Trophoblast cell (in vitro differentiated cells and primary cell): ENCODE results near the gene ZNF470.

Experiments
- DNase-seq, 2 donors: peaks; one replicate each; pipeline ENCODE4 v3.0.0-alpha.2; 2016
- H2AFZ ChIP-seq: 2 replicates; pipeline ENCODE4 v1.6.1; 2013; ENCODE audit warnings: low read length, moderate library complexity, mild to moderate bottlenecking; ENCODE audit not compliant: insufficient read depth, poor library complexity
- H2AK5ac ChIP-seq: 2 replicates; pipeline ENCODE4 v1.6.1; 2013; ENCODE audit warnings: mild to moderate bottlenecking, low read length
- H2BK120ac ChIP-seq: 2 replicates; pipeline ENCODE4 v1.6.1; 2013; ENCODE audit warnings: low read length, mild to moderate bottlenecking, moderate library complexity; ENCODE audit not compliant: insufficient read depth, poor library complexity
- H2BK12ac ChIP-seq: 2 replicates; pipeline ENCODE4 v1.6.1; 2013; ENCODE audit warnings: mild to moderate bottlenecking, low read length, moderate library complexity
- H2BK5ac ChIP-seq: 2 replicates; pipeline ENCODE4 v1.6.1; 2013; ENCODE audit warnings: low read length, low read depth, moderate library complexity, mild to moderate bottlenecking; ENCODE audit not compliant: poor library complexity
- H3K14ac ChIP-seq: 2 replicates; pipeline ENCODE4 v1.6.1; 2013; ENCODE audit warnings: mild to moderate bottlenecking, low read length
- H3K18ac ChIP-seq: 2 replicates; pipeline ENCODE4 v1.6.1; 2013; ENCODE audit warnings: mild to moderate bottlenecking, low read length
- H3K23ac ChIP-seq: 2 replicates; pipeline ENCODE4 v1.6.1; 2013; ENCODE audit warnings: low read length
- H3K27ac ChIP-seq: 2 replicates; pipeline ENCODE4 v1.5.1; 2013; ENCODE audit warnings: low read depth, mild to moderate bottlenecking, inconsistent platforms, low read length, moderate library complexity
- H3K27me3 ChIP-seq: 2 replicates; pipeline ENCODE4 v1.6.1; 2013; ENCODE audit warnings: inconsistent platforms, mild to moderate bottlenecking, low read length, moderate library complexity; ENCODE audit not compliant: insufficient read depth
- H3K36me3 ChIP-seq, 2 experiments: 1 replicate in 1 of 2; 2 replicates in 1 of 2; pipeline ENCODE4 v1.6.1; 2013; ENCODE audit warnings: low read length in 2 of 2, mild to moderate bottlenecking in 2 of 2, moderate library complexity in 1 of 2; ENCODE audit not compliant: insufficient read depth in 2 of 2, control insufficient read depth in 1 of 2
- H3K4ac ChIP-seq: 2 replicates; pipeline ENCODE4 v1.6.1; 2013; ENCODE audit warnings: low read depth, mild to moderate bottlenecking, low read length, moderate library complexity
- H3K4me1 ChIP-seq, 2 experiments: 1 replicate in 1 of 2; 2 replicates in 1 of 2; pipeline ENCODE4 v1.6.1; 2013; ENCODE audit warnings: low read length in 2 of 2, mild to moderate bottlenecking in 2 of 2, moderate library complexity in 1 of 2; ENCODE audit not compliant: insufficient read depth in 2 of 2, control insufficient read depth in 1 of 2
- H3K4me2 ChIP-seq: 2 replicates; pipeline ENCODE4 v1.6.1; 2013; ENCODE audit warnings: inconsistent platforms, mild to moderate bottlenecking, low read length, moderate library complexity
- H3K4me3 ChIP-seq: 2 replicates; pipeline ENCODE4 v1.5.1; 2013; ENCODE audit warnings: mild to moderate bottlenecking, low read depth, low read length, inconsistent platforms
- H3K79me1 ChIP-seq: one replicate; pipeline ENCODE4 v1.6.1; 2013; ENCODE audit warnings: low read length
- H3K79me2 ChIP-seq: 2 replicates; pipeline ENCODE4 v1.6.1; 2013; ENCODE audit warnings: low read length, mild to moderate bottlenecking; ENCODE audit not compliant: control insufficient read depth, insufficient read depth, poor library complexity
- H3K9ac ChIP-seq: 2 replicates; pipeline ENCODE4 v1.6.1; 2013; ENCODE audit warnings: mild to moderate bottlenecking, low read length
- H3K9me3 ChIP-seq: 2 replicates; pipeline ENCODE4 v1.6.1; 2013; ENCODE audit warnings: low read depth, mild to moderate bottlenecking, control low read depth, inconsistent platforms, low read length; ENCODE audit not compliant: insufficient read depth
- H4K12ac ChIP-seq: 2 replicates; pipeline ENCODE4 v1.6.1; 2013; ENCODE audit warnings: low read depth, mild to moderate bottlenecking, low read length, moderate library complexity
- H4K8ac ChIP-seq: 2 replicates; pipeline ENCODE4 v1.6.1; 2013; ENCODE audit warnings: low read depth, mild to moderate bottlenecking, low read length, moderate library complexity
- H4K91ac ChIP-seq: one replicate; pipeline ENCODE4 v1.6.1; 2013; ENCODE audit warnings: low read depth, mild to moderate bottlenecking, low read length, moderate library complexity
- WGBS: extraction: QIAGEN DNeasy Blood & Tissue Kit; methylation state at CpG from one replicate; pipeline ENCODE4 v1.1.7; 2013; ENCODE audit warnings: missing lambda C conversion rate; ENCODE audit not compliant: insufficient read length, insufficient coverage; ENCODE audit errors: extremely low coverage; 5-methylcytosine and 5-hydroxymethylcytosine counted together

Gene ZNF470

DNA sequence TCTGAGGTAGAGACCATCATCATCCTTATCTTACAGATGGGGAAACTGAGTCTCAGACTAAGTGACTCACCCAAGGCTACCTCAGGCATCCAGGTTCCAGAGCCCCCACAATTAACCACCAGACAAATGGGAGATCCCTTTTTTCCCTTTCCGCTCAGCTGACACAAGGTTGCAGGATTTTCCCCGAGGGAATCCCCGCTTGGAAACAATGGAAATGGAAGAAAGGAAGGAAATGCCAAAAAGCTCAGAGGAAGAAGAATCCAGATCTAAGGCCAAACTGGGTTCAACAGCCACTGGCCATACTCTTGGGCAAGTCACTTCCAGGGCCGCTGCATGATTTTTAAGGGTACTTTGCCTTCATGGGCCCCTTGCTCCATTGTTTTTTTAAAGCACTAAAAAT, 29.4 kb downstream of the ZNF470 start:
- H4K12ac ChIP-seq: no peak overlapping the region
- no peaks in the 10 kb centered on the region for H3K9me3 ChIP-seq
- H3K79me1 ChIP-seq: peaks cover 4% of the 10 kb centered on the region
- H3K36me3 ChIP-seq: peaks cover 4 to 10% of the 10 kb centered on the region in 2 experiments
- DNase-seq: no peak
- no peak overlapping the region for H3K27ac ChIP-seq
- no peak overlapping the region for H3K4me3 ChIP-seq
- no peak overlapping the region for H2BK5ac ChIP-seq
- peaks cover 10 to 11% of the 10 kb centered on the region in 2 experiments for H3K4me1 ChIP-seq
- no peak overlapping the region for H2AFZ ChIP-seq
- no peaks in the 10 kb centered on the region for H3K27me3 ChIP-seq
- no peak overlapping the region for H3K18ac ChIP-seq
- no peak overlapping the region for H4K91ac ChIP-seq
- H4K8ac ChIP-seq: no peak overlapping the region
- no peak overlapping the region for H2BK120ac ChIP-seq
- no peak overlapping the region for H3K4me2 ChIP-seq
- WGBS: no CpG with 5 or more reads among the region's 4 CpGs
- no peak overlapping the region for H3K9ac ChIP-seq
- no peak overlapping the region for H3K4ac ChIP-seq
- no peak overlapping the region for H3K14ac ChIP-seq
- no peak overlapping the region for H2BK12ac ChIP-seq
- no peak overlapping the region for H3K23ac ChIP-seq
- H2AK5ac ChIP-seq: no peak overlapping the region
- H3K79me2 ChIP-seq: peaks cover 5% of the 10 kb centered on the region

- Histone ChIP-seq H3K14ac (no peak overlapping the region), H3K4me2 (no peak overlapping the region), H3K79me2 (peaks cover 5% of the 10 kb centered on the region), H4K12ac (no peak overlapping the region), H4K91ac (no peak overlapping the region), H3K4me1 (peaks cover 10 to 11% of the 10 kb centered on the region in 2 experiments), H3K27ac (no peak overlapping the region), H3K4ac (no peak overlapping the region), H3K4me3 (no peak overlapping the region), H2BK5ac (no peak overlapping the region), H3K18ac (no peak overlapping the region), H2AFZ (no peak overlapping the region), H3K9me3 (no peaks in the 10 kb centered on the region), H2BK120ac (no peak overlapping the region), H4K8ac (no peak overlapping the region), H2AK5ac (no peak overlapping the region), H3K36me3 (peaks cover 5 to 10% of the 10 kb centered on the region in 2 experiments), H3K79me1 (peaks cover 4% of the 10 kb centered on the region), H2BK12ac (no peak overlapping the region), H3K27me3 (no peaks in the 10 kb centered on the region), H3K23ac (no peak overlapping the region), H3K9ac (no peak overlapping the region)
- no peak for DNase-seq
- WGBS: no CpG with 5 or more reads among the region's 4 CpGs
Observed at GRCh38 chr19:56597696-56598095, 30.4 kb downstream of the ZNF470 start.

GRCh38 chr19:56601375-56601774, 34.1 kb downstream of the ZNF470 start:
- no peaks in the 10 kb centered on the region for H3K79me1 ChIP-seq
- no peak for DNase-seq
- no peak overlapping the region for H2AFZ ChIP-seq
- H3K14ac ChIP-seq: no peak overlapping the region
- no peak overlapping the region for H4K8ac ChIP-seq
- no peak overlapping the region for H3K23ac ChIP-seq
- H3K4me1 ChIP-seq: peaks cover 3% of the 10 kb centered on the region in 2 experiments
- H4K91ac ChIP-seq: no peak overlapping the region
- H4K12ac ChIP-seq: no peak overlapping the region
- peaks cover 12% of the 10 kb centered on the region in 2 experiments for H3K36me3 ChIP-seq
- no peak overlapping the region for H2AK5ac ChIP-seq
- H3K9me3 ChIP-seq: peaks cover 3% of the 10 kb centered on the region
- H3K9ac ChIP-seq: no peak overlapping the region
- H3K4ac ChIP-seq: no peak overlapping the region
- no peaks in the 10 kb centered on the region for H3K27me3 ChIP-seq
- H2BK12ac ChIP-seq: no peak overlapping the region
- no peak overlapping the region for H3K4me3 ChIP-seq
- no peak overlapping the region for H2BK120ac ChIP-seq
- no peak overlapping the region for H3K4me2 ChIP-seq
- no peak overlapping the region for H3K18ac ChIP-seq
- no peaks in the 10 kb centered on the region for H3K79me2 ChIP-seq
- no CpG with 5 or more reads among the region's 3 CpGs for WGBS
- no peak overlapping the region for H3K27ac ChIP-seq
- H2BK5ac ChIP-seq: no peak overlapping the region

GRCh38 chr19:56603829-56604228, 36.6 kb downstream of the ZNF470 start:
- no peak overlapping the region for H4K12ac ChIP-seq
- no peak overlapping the region for H3K18ac ChIP-seq
- H2AFZ ChIP-seq: no peak overlapping the region
- no peaks in the 10 kb centered on the region for H3K27me3 ChIP-seq
- no peak overlapping the region for H3K9ac ChIP-seq
- no peak overlapping the region for H3K4me3 ChIP-seq
- no peak overlapping the region for H2BK120ac ChIP-seq
- no peak overlapping the region for H3K14ac ChIP-seq
- H3K4me2 ChIP-seq: no peak overlapping the region
- H3K9me3 ChIP-seq: peaks cover 4% of the 10 kb centered on the region
- H3K23ac ChIP-seq: no peak overlapping the region
- H2BK12ac ChIP-seq: no peak overlapping the region
- no peak overlapping the region for H4K91ac ChIP-seq
- H3K79me1 ChIP-seq: no peaks in the 10 kb centered on the region
- WGBS: no CpG with 5 or more reads among the region's 6 CpGs
- H3K36me3 ChIP-seq: peaks cover 9 to 12% of the 10 kb centered on the region in 2 experiments
- no peak overlapping the region for H3K27ac ChIP-seq
- DNase-seq: no peak
- no peak overlapping the region for H2BK5ac ChIP-seq
- no peak overlapping the region for H2AK5ac ChIP-seq
- no peak overlapping the region for H3K4ac ChIP-seq
- no peak overlapping the region for H4K8ac ChIP-seq
- H3K4me1 ChIP-seq: no peaks in the 10 kb centered on the region
- H3K79me2 ChIP-seq: no peaks in the 10 kb centered on the region
